ENCODE measurements around the gene GARIN5A. TPM values are rescaled to one million over a fixed set of nuclear protein-coding genes. Genes with fewer than 3 reads are reported as not detected.

The GARIN5A gene
- total and polyA plus RNA-seq, 2 experiments from 2014 or later = 0.20 TPM; not detected in 1

DNA sequence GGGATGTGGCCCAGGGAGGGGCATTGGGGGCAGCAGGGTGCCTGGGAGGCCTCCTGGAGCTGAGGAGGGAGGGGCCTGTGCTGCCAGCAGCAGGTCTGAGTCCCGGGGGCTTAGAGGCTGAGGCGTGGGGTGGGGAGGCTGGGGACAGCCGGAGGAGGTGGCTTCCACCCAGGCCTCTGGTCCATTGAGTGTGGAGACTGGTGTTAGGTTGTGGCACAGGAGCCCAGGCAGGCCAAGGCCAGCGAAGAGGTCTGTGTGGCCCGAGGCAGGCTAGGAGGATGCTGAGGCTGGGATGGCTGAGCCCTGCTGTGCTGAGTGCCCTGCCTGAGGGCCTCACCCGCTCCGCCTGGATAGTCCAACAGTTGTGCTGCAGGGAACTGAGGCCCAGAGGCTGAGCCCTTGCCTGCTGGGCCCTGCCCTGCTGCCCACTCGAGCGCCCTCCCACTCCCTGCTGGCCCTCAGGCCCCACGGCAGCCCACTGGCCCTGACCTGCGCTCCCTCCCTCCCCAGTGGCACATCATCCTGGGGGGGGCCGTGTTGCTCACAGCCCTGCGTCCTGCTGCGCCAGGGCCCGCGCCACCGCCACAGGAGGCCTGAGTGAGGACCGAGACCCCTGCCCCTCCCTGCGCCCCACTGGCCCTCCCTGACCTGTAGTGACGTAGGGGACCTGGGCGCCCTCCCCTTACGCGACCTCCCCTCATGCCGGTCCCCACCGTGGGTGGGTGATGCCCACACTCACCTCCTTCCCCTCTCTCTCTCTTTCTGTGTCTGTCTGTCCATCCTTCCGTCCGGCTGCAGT is 4.9 kb upstream of the GARIN5A start:
- Histone ChIP-seq H3K4me2 (ENCODE audit: unreplicated experiment) (no peak overlapping the region), H3K4me3 (no peak overlapping the region), H3F3A (ENCODE audit: insufficient read depth) (no peaks in the 10 kb centered on the region), H3K4me1 (ENCODE audit: insufficient read depth) (no peaks in the 10 kb centered on the region), H3K27me3 (replicated peaks; ENCODE audit: insufficient read depth) (0 out of 2 replicates have a peak, but pooled peaks cover 2% of the 10 kb centered on the region), H3K79me2 (ENCODE audit: insufficient read depth) (no peaks in the 10 kb centered on the region), H3K9me2 (ENCODE audit: insufficient read depth) (no peaks in the 10 kb centered on the region), H4K20me1 (ENCODE audit: insufficient read depth) (no peaks in the 10 kb centered on the region), H3K9me3 (ENCODE audit: low read depth) (no peaks in the 10 kb centered on the region), H3K9ac (no peak overlapping the region), H3K36me3 (ENCODE audit: low read depth) (no peaks in the 10 kb centered on the region), H2AFZ (no peak overlapping the region), H3K27ac (no peak overlapping the region)
- TF ChIP-seq EZH2 (IDR thresholded peaks at IDR 0.05; ENCODE audit: insufficient read depth, poor library complexity, severe bottlenecking) (no peak), EZH2phosphoT487 (IDR thresholded peaks at IDR 0.05; ENCODE audit: insufficient read depth, low read depth) (no peak)
- 80 to 92% methylated on average over 22 to 25 of the region's 27 CpGs for WGBS, 2 experiments (ENCODE audit: low coverage in 1 of 2, low lambda C conversion rate in 2 of 2, missing lambda C conversion rate in 2 of 2)
- in situ Hi-C loops (cut with MboI) = no loop called here
- DNase-seq = no peak

- no peaks in the 10 kb centered on the region for H3K9me2 ChIP-seq (ENCODE audit: insufficient read depth)
- H3K4me1 ChIP-seq (ENCODE audit: insufficient read depth) = no peaks in the 10 kb centered on the region
- 80 to 88% methylated on average over 27 to 35 of the region's 37 CpGs for WGBS, 2 experiments (ENCODE audit: low coverage in 1 of 2, low lambda C conversion rate in 2 of 2, missing lambda C conversion rate in 2 of 2)
- no peak overlapping the region for H2AFZ ChIP-seq
- no peak overlapping the region for H3K4me2 ChIP-seq (ENCODE audit: unreplicated experiment)
- H3K4me3 ChIP-seq = no peak overlapping the region
- H4K20me1 ChIP-seq (ENCODE audit: insufficient read depth) = no peaks in the 10 kb centered on the region
- no peak overlapping the region for H3K27ac ChIP-seq
- in situ Hi-C loops (cut with MboI) = no loop called here
- no peaks in the 10 kb centered on the region for H3K79me2 ChIP-seq (ENCODE audit: insufficient read depth)
- no peak for DNase-seq
- no peaks in the 10 kb centered on the region for H3K9me3 ChIP-seq (ENCODE audit: low read depth)
- H3K27me3 ChIP-seq (replicated peaks; ENCODE audit: insufficient read depth) = no peaks in the 10 kb centered on the region
- no peak overlapping the region for H3K9ac ChIP-seq
- TF ChIP-seq EZH2 (IDR thresholded peaks at IDR 0.05; ENCODE audit: insufficient read depth, poor library complexity, severe bottlenecking) (no peak), EZH2phosphoT487 (IDR thresholded peaks at IDR 0.05; ENCODE audit: insufficient read depth, low read depth) (no peak)
- no peaks in the 10 kb centered on the region for H3K36me3 ChIP-seq (ENCODE audit: low read depth)
- H3F3A ChIP-seq (ENCODE audit: insufficient read depth) = no peaks in the 10 kb centered on the region
Measured at GRCh38 chr19:50480281-50481111, 3.8 kb upstream of the GARIN5A start.

DNA sequence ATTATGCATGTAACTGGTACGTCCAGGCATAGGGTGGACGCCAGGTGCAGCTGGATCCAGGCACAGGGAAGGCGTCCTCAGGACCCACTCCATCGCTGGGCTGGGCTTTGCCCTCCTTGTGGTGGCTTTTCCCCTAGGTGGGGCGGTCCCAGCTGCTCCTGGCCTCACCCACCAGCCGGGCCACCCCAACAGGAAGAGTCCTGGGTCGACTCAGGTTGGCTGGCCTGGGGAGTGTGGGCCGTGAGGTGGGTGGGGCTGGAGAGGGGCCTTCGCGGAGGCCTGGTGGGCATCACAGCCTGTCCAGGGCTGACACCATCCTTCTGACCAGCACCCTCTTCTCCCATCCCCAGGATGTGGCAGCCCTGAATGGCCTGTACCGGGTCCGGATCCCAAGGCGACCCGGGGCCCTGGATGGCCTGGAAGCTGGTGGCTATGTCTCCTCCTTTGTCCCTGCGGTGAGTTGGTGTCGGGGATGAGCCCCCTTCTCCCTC is 3.2 kb upstream of the GARIN5A start:
- no peaks in the 10 kb centered on the region for H3K4me1 ChIP-seq (ENCODE audit: insufficient read depth)
- WGBS, 2 experiments (ENCODE audit: low coverage in 1 of 2, low lambda C conversion rate in 2 of 2, missing lambda C conversion rate in 2 of 2) = 79 to 84% methylated on average over 12 to 16 of the region's 16 CpGs
- H2AFZ ChIP-seq = no peak overlapping the region
- no peaks in the 10 kb centered on the region for H3K79me2 ChIP-seq (ENCODE audit: insufficient read depth)
- H3K4me3 ChIP-seq = no peak overlapping the region
- no peak overlapping the region for H3K4me2 ChIP-seq (ENCODE audit: unreplicated experiment)
- H3K27me3 ChIP-seq (replicated peaks; ENCODE audit: insufficient read depth) = no peaks in the 10 kb centered on the region
- no peaks in the 10 kb centered on the region for H3K9me3 ChIP-seq (ENCODE audit: low read depth)
- no peak for DNase-seq
- H3K36me3 ChIP-seq (ENCODE audit: low read depth) = no peaks in the 10 kb centered on the region
- in situ Hi-C loops (cut with MboI) = no loop called here
- no peak for TF ChIP-seq EZH2phosphoT487 (IDR thresholded peaks at IDR 0.05; ENCODE audit: insufficient read depth, low read depth)
- TF ChIP-seq EZH2 (IDR thresholded peaks at IDR 0.05; ENCODE audit: insufficient read depth, poor library complexity, severe bottlenecking) = no peak
- no peaks in the 10 kb centered on the region for H3K9me2 ChIP-seq (ENCODE audit: insufficient read depth)
- no peaks in the 10 kb centered on the region for H3F3A ChIP-seq (ENCODE audit: insufficient read depth)
- no peaks in the 10 kb centered on the region for H4K20me1 ChIP-seq (ENCODE audit: insufficient read depth)
- no peak overlapping the region for H3K9ac ChIP-seq
- no peak overlapping the region for H3K27ac ChIP-seq

DNA sequence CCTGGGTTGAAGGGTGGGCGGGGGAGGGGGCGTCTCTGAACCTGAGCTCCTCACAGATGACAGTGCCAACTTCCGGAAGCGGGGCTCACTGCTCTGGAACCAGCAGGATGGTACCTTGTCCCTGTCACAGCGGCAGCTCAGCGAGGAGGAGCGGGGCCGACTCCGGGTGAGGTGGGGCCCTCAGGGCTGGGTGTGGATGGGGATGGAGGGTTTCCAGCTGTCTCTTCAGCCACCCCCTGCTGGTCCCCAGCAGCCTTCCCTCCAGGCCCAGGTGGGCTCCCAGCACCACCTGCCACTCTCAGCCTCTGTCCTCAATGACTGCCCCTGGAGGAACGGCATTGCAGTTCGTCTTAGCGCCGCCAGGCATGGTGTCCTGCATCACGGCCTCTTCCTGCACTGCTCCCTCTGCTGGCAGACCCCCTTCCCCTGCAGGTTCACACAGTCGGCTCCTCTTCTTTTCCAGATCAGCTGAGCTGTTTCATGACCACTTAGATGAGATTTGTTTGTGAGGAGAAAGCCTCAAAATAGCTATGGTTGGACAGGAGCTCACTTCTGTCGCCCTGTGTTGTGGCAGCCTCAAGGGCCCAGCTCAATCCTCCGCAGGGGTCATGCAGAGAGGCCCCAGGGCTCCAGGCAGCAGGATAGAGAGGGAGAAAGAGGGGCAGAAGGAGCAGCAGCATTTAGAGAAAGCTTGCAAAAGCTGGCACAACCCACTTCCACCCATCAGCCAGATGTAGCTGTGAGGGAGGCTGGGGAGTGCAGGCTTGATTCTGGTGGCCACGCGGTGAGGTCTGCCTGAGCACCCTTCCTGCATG is 2.5 kb upstream of the GARIN5A start:
- no peak overlapping the region for H2AFZ ChIP-seq
- no peaks in the 10 kb centered on the region for H3K9me2 ChIP-seq (ENCODE audit: insufficient read depth)
- no peak overlapping the region for H3K9ac ChIP-seq
- H3K79me2 ChIP-seq (ENCODE audit: insufficient read depth) = no peaks in the 10 kb centered on the region
- H3K27me3 ChIP-seq (replicated peaks; ENCODE audit: insufficient read depth) = no peaks in the 10 kb centered on the region
- no peak overlapping the region for H3K4me3 ChIP-seq
- DNase-seq = peak; percentile 57
- 67 to 76% methylated on average over 18 to 19 of the region's 19 CpGs for WGBS, 2 experiments (ENCODE audit: low coverage in 1 of 2, low lambda C conversion rate in 2 of 2, missing lambda C conversion rate in 2 of 2)
- in situ Hi-C loops (cut with MboI) = no loop called here
- no peak for TF ChIP-seq EZH2 (IDR thresholded peaks at IDR 0.05; ENCODE audit: insufficient read depth, poor library complexity, severe bottlenecking)
- no peak for TF ChIP-seq EZH2phosphoT487 (IDR thresholded peaks at IDR 0.05; ENCODE audit: insufficient read depth, low read depth)
- H3K4me1 ChIP-seq (ENCODE audit: insufficient read depth) = no peaks in the 10 kb centered on the region
- no peak overlapping the region for H3K27ac ChIP-seq
- H4K20me1 ChIP-seq (ENCODE audit: insufficient read depth) = no peaks in the 10 kb centered on the region
- no peaks in the 10 kb centered on the region for H3K9me3 ChIP-seq (ENCODE audit: low read depth)
- no peak overlapping the region for H3K4me2 ChIP-seq (ENCODE audit: unreplicated experiment)
- no peaks in the 10 kb centered on the region for H3K36me3 ChIP-seq (ENCODE audit: low read depth)
- no peaks in the 10 kb centered on the region for H3F3A ChIP-seq (ENCODE audit: insufficient read depth)

All from GM23248 (cell line).